ENCODE results near the gene RSF1.
"Not testable (repeated sequence)": the region's sequence is repeated elsewhere in the genome, so short reads cannot be mapped to it uniquely, and the experiment has no call there.

The RSF1 gene

DNA sequence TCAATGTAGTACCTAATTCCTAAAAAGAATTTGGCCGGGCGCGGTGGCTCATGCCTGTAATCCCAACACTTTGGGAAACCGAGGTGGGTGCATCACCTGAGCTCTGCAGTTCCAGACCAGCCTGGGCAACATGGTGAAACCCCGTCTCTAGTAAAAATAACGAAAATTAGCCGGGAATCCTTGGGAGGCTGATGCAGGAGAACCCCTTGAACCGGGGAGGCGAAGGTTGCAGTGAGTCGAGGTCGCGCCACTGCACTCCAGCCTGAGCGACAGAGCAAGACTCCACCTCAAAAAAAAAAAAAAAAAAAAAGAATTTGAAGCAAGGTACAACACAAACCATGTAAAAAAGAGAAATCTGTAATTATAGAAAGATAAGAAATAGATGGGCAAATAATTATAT, 1.6 kb upstream of the RSF1 start:
- not testable (repeated sequence) for H3K27me3 Mint-ChIP-seq (ENCODE audit: low read depth); H3K4me3 Mint-ChIP-seq; H3K27ac Mint-ChIP-seq; H3K9me3 Mint-ChIP-seq; H3K36me3 Mint-ChIP-seq (ENCODE audit: low read depth)
- peaks cover 19% of the 10 kb centered on the region for H3K4me1 Mint-ChIP-seq (ENCODE audit: low read depth)

- H3K27ac Mint-ChIP-seq = peak overlapping the region; percentile 88
- no peaks in the 10 kb centered on the region for H3K9me3 Mint-ChIP-seq
- no peaks in the 10 kb centered on the region for H3K27me3 Mint-ChIP-seq (ENCODE audit: low read depth)
- peaks cover 10% of the 10 kb centered on the region for H3K36me3 Mint-ChIP-seq (ENCODE audit: low read depth)
- H3K4me3 Mint-ChIP-seq = peak overlapping the region; percentile 100
- H3K4me1 Mint-ChIP-seq (ENCODE audit: low read depth) = peaks cover 23% of the 10 kb centered on the region
Measured at GRCh38 chr11:77821349-77821851, 878 bp upstream of the RSF1 start.

- Mint-ChIP-seq H3K36me3 (ENCODE audit: low read depth) (peaks cover 11% of the 10 kb centered on the region), H3K4me3 (peak overlapping the region; percentile 100), H3K27me3 (ENCODE audit: low read depth) (no peaks in the 10 kb centered on the region), H3K4me1 (ENCODE audit: low read depth) (peaks cover 28% of the 10 kb centered on the region), H3K27ac (peak overlapping the region; percentile 92), H3K9me3 (no peaks in the 10 kb centered on the region)
Measured at GRCh38 chr11:77819921-77820564, 479 bp downstream of the RSF1 start.

GRCh38 chr11:77819411-77819920, 1.1 kb downstream of the RSF1 start:
- Mint-ChIP-seq H3K27me3 (ENCODE audit: low read depth) (no peaks in the 10 kb centered on the region), H3K9me3 (no peaks in the 10 kb centered on the region), H3K27ac (peak overlapping the region; percentile 92), H3K4me3 (peak overlapping the region; percentile 96), H3K36me3 (ENCODE audit: low read depth) (peaks cover 14% of the 10 kb centered on the region), H3K4me1 (ENCODE audit: low read depth) (peaks cover 31% of the 10 kb centered on the region)

DNA sequence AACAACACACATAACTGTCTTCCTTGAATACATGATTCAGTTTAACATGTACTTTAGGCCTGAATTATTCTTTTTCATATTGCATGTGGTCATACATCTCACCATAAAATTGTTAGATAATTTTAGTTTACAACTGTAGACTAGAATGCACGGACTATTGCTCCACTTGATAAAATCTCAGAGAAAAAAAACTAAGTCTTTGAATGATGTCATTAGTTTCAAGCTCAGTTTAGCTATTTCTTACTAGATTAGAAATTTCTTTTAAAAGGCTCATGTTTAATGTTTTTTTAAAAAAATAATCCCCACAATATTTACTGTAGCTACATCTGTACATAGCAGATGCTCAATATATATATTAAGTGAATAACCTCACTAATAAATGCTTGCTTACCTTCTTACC, 5.1 kb downstream of the RSF1 start:
- H3K9me3 Mint-ChIP-seq = no peaks in the 10 kb centered on the region
- no peaks in the 10 kb centered on the region for H3K27me3 Mint-ChIP-seq (ENCODE audit: low read depth)
- H3K4me1 Mint-ChIP-seq (ENCODE audit: low read depth) = peaks cover 20% of the 10 kb centered on the region
- H3K27ac Mint-ChIP-seq = no peak overlapping the region
- H3K36me3 Mint-ChIP-seq (ENCODE audit: low read depth) = peaks cover 28% of the 10 kb centered on the region
- no peak overlapping the region for H3K4me3 Mint-ChIP-seq

GRCh38 chr11:77814848-77815247, 5.7 kb downstream of the RSF1 start:
- H3K9me3 Mint-ChIP-seq = no peaks in the 10 kb centered on the region
- no peak overlapping the region for H3K4me3 Mint-ChIP-seq
- H3K36me3 Mint-ChIP-seq (ENCODE audit: low read depth) = peaks cover 30% of the 10 kb centered on the region
- H3K27ac Mint-ChIP-seq = no peak overlapping the region
- H3K27me3 Mint-ChIP-seq (ENCODE audit: low read depth) = no peaks in the 10 kb centered on the region
- peaks cover 20% of the 10 kb centered on the region for H3K4me1 Mint-ChIP-seq (ENCODE audit: low read depth)

GRCh38 chr11:77813256-77813655, 7.3 kb downstream of the RSF1 start:
- H3K4me1 Mint-ChIP-seq (ENCODE audit: low read depth) = peaks cover 15% of the 10 kb centered on the region
- no peak overlapping the region for H3K4me3 Mint-ChIP-seq
- H3K36me3 Mint-ChIP-seq (ENCODE audit: low read depth) = peaks cover 30% of the 10 kb centered on the region
- no peaks in the 10 kb centered on the region for H3K9me3 Mint-ChIP-seq
- H3K27ac Mint-ChIP-seq = no peak overlapping the region
- no peaks in the 10 kb centered on the region for H3K27me3 Mint-ChIP-seq (ENCODE audit: low read depth)

DNA sequence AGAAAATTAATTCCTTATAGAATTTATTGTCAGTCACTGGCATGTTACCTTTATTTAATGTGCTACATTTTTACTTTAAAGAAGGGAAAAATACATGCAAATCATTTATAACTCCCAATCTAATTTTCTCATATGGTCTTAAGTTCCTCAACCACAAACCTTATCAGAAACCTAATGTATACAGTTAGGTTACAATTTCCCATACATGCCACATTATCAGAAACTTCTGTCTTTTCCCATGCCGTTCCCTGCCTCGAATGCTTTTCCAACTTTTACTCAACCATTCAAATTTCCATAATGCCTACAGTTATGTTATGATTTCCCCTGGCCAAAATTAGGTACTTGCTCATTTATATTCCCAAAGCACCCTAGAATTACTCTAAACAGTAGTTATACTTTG, 13.5 kb downstream of the RSF1 start:
- no peaks in the 10 kb centered on the region for H3K27me3 Mint-ChIP-seq (ENCODE audit: low read depth)
- H3K4me1 Mint-ChIP-seq (ENCODE audit: low read depth) = peaks cover 6% of the 10 kb centered on the region
- peaks cover 14% of the 10 kb centered on the region for H3K36me3 Mint-ChIP-seq (ENCODE audit: low read depth)

GRCh38 chr11:77806415-77806814, 14.1 kb downstream of the RSF1 start:
- peaks cover 6% of the 10 kb centered on the region for H3K4me1 Mint-ChIP-seq (ENCODE audit: low read depth)
- no peaks in the 10 kb centered on the region for H3K9me3 Mint-ChIP-seq
- no peak overlapping the region for H3K4me3 Mint-ChIP-seq
- no peak overlapping the region for H3K27ac Mint-ChIP-seq
- H3K36me3 Mint-ChIP-seq (ENCODE audit: low read depth) = peaks cover 12% of the 10 kb centered on the region
- no peaks in the 10 kb centered on the region for H3K27me3 Mint-ChIP-seq (ENCODE audit: low read depth)

More for the DNA sequence above, 13.5 kb downstream of the RSF1 start:
- no peak overlapping the region for H3K4me3 Mint-ChIP-seq
- no peaks in the 10 kb centered on the region for H3K9me3 Mint-ChIP-seq
- H3K27ac Mint-ChIP-seq = no peak overlapping the region

DNA sequence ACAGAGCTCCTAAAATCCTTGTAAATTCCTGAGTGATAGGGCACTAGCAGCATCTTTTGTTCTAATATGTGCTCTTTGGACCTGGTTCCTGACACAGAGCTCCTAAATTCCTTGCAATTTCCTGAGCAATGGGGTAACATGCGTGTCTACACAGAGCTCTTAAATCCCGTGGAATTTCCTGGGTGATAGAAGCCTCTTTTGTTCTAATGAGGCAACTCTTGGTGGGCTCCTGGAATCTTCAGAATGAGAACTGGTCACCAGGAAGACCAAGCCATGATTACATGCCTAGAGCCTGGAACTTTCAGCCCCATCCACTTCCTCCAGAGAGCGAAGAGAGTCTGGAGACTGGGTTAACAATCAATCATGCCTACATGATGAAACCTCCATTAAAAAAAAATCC, 19.0 kb downstream of the RSF1 start:
- no peak overlapping the region for H3K4me3 Mint-ChIP-seq
- no peak overlapping the region for H3K27ac Mint-ChIP-seq
- peaks cover 7% of the 10 kb centered on the region for H3K36me3 Mint-ChIP-seq (ENCODE audit: low read depth)
- H3K4me1 Mint-ChIP-seq (ENCODE audit: low read depth) = peaks cover 15% of the 10 kb centered on the region
- H3K9me3 Mint-ChIP-seq = no peaks in the 10 kb centered on the region
- no peaks in the 10 kb centered on the region for H3K27me3 Mint-ChIP-seq (ENCODE audit: low read depth)

DNA sequence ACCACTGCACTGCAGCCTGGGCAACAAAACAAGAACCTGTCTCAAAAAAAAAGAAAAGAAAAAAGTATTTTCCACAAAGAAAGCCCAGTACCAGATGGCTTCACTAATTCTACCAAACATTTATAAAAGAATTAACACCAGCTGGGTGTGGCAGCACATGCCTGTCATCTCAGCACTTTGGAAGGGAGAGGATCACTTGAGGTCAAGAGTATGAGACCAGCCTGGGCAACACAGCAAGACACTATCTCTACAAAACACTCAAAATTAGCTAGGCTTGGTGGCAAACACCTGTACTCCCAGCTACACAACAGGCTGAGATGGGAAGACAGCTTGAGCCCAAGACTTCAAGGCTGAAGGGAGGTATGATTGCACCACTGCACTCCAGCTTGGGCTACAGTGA, 20.1 kb downstream of the RSF1 start:
- Mint-ChIP-seq H3K4me3 (no peak overlapping the region), H3K27ac (no peak overlapping the region), H3K9me3 (no peaks in the 10 kb centered on the region), H3K4me1 (ENCODE audit: low read depth) (peaks cover 15% of the 10 kb centered on the region), H3K36me3 (ENCODE audit: low read depth) (peaks cover 7% of the 10 kb centered on the region), H3K27me3 (ENCODE audit: low read depth) (no peaks in the 10 kb centered on the region)

DNA sequence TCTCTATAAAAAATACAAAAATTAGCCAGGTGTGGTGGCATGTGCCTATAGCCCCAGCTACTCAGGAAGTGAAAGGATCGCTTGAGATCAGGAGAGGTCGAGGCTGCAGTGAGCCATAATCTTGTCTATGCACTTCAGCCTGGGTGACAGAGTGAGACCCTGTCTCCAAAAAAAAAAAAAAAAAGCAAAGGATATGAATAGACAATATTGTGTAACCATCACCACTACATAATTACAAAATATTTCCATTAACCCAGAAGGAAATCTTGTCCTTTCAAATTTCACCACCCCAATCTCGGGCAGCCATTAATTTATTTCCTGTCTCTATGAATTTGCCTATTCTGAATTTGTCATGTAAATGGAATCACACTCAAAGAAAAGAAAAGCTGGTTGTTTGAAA, 21.2 kb downstream of the RSF1 start:
- peaks cover 10% of the 10 kb centered on the region for H3K36me3 Mint-ChIP-seq (ENCODE audit: low read depth)
- H3K4me3 Mint-ChIP-seq = no peak overlapping the region
- H3K9me3 Mint-ChIP-seq = no peaks in the 10 kb centered on the region
- H3K27ac Mint-ChIP-seq = no peak overlapping the region
- H3K27me3 Mint-ChIP-seq (ENCODE audit: low read depth) = no peaks in the 10 kb centered on the region
- peaks cover 18% of the 10 kb centered on the region for H3K4me1 Mint-ChIP-seq (ENCODE audit: low read depth)

DNA sequence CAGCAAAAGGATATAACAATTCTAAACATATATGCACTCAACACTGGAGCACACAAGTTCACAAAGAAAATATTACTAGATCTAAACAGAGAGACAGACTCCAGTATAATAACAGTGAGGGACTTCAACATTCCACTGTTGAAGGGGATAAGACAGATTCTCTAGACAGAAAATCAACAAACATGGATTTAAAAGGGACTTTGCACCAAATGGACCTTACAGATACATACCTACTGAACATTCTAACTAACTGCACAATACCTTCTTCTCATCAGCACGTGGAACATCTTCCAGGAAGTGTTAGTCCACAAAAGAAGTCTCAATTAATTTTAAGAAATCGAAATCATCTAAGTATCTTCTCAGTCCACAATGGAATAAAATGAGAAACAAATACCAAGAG, 26.6 kb downstream of the RSF1 start:
- H3K27ac Mint-ChIP-seq = no peak overlapping the region
- H3K36me3 Mint-ChIP-seq (ENCODE audit: low read depth) = peaks cover 35% of the 10 kb centered on the region
- no peak overlapping the region for H3K4me3 Mint-ChIP-seq
- peaks cover 19% of the 10 kb centered on the region for H3K9me3 Mint-ChIP-seq
- no peaks in the 10 kb centered on the region for H3K27me3 Mint-ChIP-seq (ENCODE audit: low read depth)
- peaks cover 19% of the 10 kb centered on the region for H3K4me1 Mint-ChIP-seq (ENCODE audit: low read depth)

GRCh38 chr11:77791301-77791700, 29.2 kb downstream of the RSF1 start:
- H3K4me3 Mint-ChIP-seq = no peak overlapping the region
- H3K27me3 Mint-ChIP-seq (ENCODE audit: low read depth) = no peaks in the 10 kb centered on the region
- no peak overlapping the region for H3K27ac Mint-ChIP-seq
- H3K9me3 Mint-ChIP-seq = peaks cover 19% of the 10 kb centered on the region
- H3K36me3 Mint-ChIP-seq (ENCODE audit: low read depth) = peaks cover 33% of the 10 kb centered on the region
- H3K4me1 Mint-ChIP-seq (ENCODE audit: low read depth) = peaks cover 26% of the 10 kb centered on the region

DNA sequence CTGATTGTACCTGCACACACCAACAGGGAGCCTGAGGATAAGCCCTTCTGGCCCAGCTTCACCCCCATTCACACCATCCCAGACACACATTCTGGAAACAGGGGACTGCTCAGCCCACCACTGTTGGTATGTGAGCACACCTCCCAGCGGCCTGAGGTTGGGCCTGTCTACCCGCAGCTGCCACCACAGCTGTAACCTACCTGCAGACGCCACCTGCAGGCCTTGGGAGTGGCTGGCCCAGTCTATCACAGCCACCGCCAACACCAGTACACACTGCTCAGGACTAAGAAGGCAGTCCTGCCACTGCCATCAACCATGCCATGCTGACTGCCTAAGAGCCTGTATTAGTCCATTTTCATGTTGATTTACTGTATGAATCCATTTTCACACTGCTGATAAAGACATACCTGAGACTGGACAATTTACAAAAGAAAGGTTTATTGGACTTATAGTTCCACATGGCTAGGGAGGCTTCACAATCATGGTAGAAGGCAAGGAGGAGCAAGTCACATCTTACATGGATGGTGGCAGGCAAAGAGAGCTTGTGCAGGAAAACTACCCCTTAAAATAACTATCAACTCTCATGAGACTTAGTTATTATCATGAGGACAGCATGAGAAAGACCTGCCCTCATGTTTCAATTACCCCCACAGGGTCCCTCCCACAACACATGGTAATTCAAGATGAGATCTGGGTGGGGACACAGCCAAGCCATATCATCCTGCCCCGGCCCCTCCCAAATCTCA, 30.6 kb downstream of the RSF1 start:
- Mint-ChIP-seq H3K4me1 (ENCODE audit: low read depth) (peaks cover 26% of the 10 kb centered on the region), H3K27ac (no peak overlapping the region), H3K9me3 (peaks cover 19% of the 10 kb centered on the region), H3K27me3 (ENCODE audit: low read depth) (no peaks in the 10 kb centered on the region), H3K36me3 (ENCODE audit: low read depth) (peaks cover 33% of the 10 kb centered on the region), H3K4me3 (no peak overlapping the region)
